Nephron progenitor cell (in vitro differentiated cells): Measurements from ENCODE around the gene FNIP2.

Source experiments
- DNase-seq: peaks from one replicate; pipeline ENCODE4 v3.0.0; 2021
- H3K27ac Mint-ChIP-seq: 2 replicates; pipeline ENCODE4 v1.8.0; 2021; ENCODE audit warnings: mild to moderate bottlenecking, moderate library complexity, mixed read lengths
- H3K27me3 Mint-ChIP-seq: 2 replicates; pipeline ENCODE4 v1.8.0; 2021; ENCODE audit warnings: mild to moderate bottlenecking, low read depth, mixed read lengths; ENCODE audit not compliant: poor library complexity
- H3K36me3 Mint-ChIP-seq: 2 replicates; pipeline ENCODE4 v1.8.0; 2021; ENCODE audit warnings: low read depth, mixed read lengths
- H3K4me1 Mint-ChIP-seq: 2 replicates; pipeline ENCODE4 v1.8.0; 2021; ENCODE audit warnings: mixed read lengths
- H3K4me3 Mint-ChIP-seq: 2 replicates; pipeline ENCODE4 v1.8.0; 2021; ENCODE audit warnings: mild to moderate bottlenecking, moderate library complexity, mixed read lengths
- H3K9me3 Mint-ChIP-seq: 2 replicates; pipeline ENCODE4 v1.8.0; 2021; ENCODE audit warnings: mild to moderate bottlenecking, moderate library complexity, mixed read lengths
- CTCF ChIP-seq: fragments of 200-600 bp; sonication (generic); IDR thresholded peaks from 2 replicates; pipeline ENCODE4 v1.5.0; 2021; ENCODE audit warnings: antibody characterized with exemption

FNIP2 gene

GRCh38 chr4:158811704-158812103 is 42.9 kb downstream of the FNIP2 start:
- no peak for TF ChIP-seq CTCF
- H3K36me3 Mint-ChIP-seq: no peaks in the 10 kb centered on the region
- peak overlapping the region; percentile 91 for H3K27ac Mint-ChIP-seq
- no peak overlapping the region for H3K4me3 Mint-ChIP-seq
- DNase-seq: no peak
- H3K4me1 Mint-ChIP-seq: peaks cover 28% of the 10 kb centered on the region
- no peaks in the 10 kb centered on the region for H3K9me3 Mint-ChIP-seq
- H3K27me3 Mint-ChIP-seq: peaks cover 7% of the 10 kb centered on the region

- Mint-ChIP-seq H3K9me3 (no peaks in the 10 kb centered on the region), H3K36me3 (no peaks in the 10 kb centered on the region), H3K27me3 (peaks cover 7% of the 10 kb centered on the region), H3K27ac (no peak overlapping the region), H3K4me1 (peaks cover 28% of the 10 kb centered on the region), H3K4me3 (no peak overlapping the region)
- TF ChIP-seq CTCF: no peak
- no peak for DNase-seq
Measured at GRCh38 chr4:158812133-158812532, 43.3 kb downstream of the FNIP2 start.

- Mint-ChIP-seq H3K27me3 (peaks cover 7% of the 10 kb centered on the region), H3K27ac (no peak overlapping the region), H3K9me3 (no peaks in the 10 kb centered on the region), H3K36me3 (no peaks in the 10 kb centered on the region), H3K4me1 (peaks cover 28% of the 10 kb centered on the region), H3K4me3 (no peak overlapping the region)
- DNase-seq: no peak
- no peak for TF ChIP-seq CTCF
Measured at GRCh38 chr4:158812543-158812942, 43.7 kb downstream of the FNIP2 start.

GRCh38 chr4:158813113-158813512 is 44.3 kb downstream of the FNIP2 start:
- no peaks in the 10 kb centered on the region for H3K36me3 Mint-ChIP-seq
- H3K27me3 Mint-ChIP-seq: peaks cover 7% of the 10 kb centered on the region
- TF ChIP-seq CTCF: no peak
- no peak for DNase-seq
- peaks cover 28% of the 10 kb centered on the region for H3K4me1 Mint-ChIP-seq
- H3K9me3 Mint-ChIP-seq: no peaks in the 10 kb centered on the region
- no peak overlapping the region for H3K27ac Mint-ChIP-seq
- H3K4me3 Mint-ChIP-seq: no peak overlapping the region

GRCh38 chr4:158814207-158814606 is 45.4 kb downstream of the FNIP2 start:
- Mint-ChIP-seq H3K36me3 (no peaks in the 10 kb centered on the region), H3K9me3 (no peaks in the 10 kb centered on the region), H3K27me3 (peaks cover 7% of the 10 kb centered on the region), H3K4me3 (no peak overlapping the region), H3K4me1 (peaks cover 28% of the 10 kb centered on the region), H3K27ac (no peak overlapping the region)
- TF ChIP-seq CTCF: no peak
- DNase-seq: no peak

GRCh38 chr4:158814636-158815330 is 46.0 kb downstream of the FNIP2 start:
- DNase-seq: no peak
- H3K27ac Mint-ChIP-seq: no peak overlapping the region
- H3K9me3 Mint-ChIP-seq: no peaks in the 10 kb centered on the region
- peaks cover 7% of the 10 kb centered on the region for H3K27me3 Mint-ChIP-seq
- no peak for TF ChIP-seq CTCF
- H3K36me3 Mint-ChIP-seq: no peaks in the 10 kb centered on the region
- H3K4me1 Mint-ChIP-seq: peaks cover 28% of the 10 kb centered on the region
- no peak overlapping the region for H3K4me3 Mint-ChIP-seq
